Measurements from ENCODE around the gene CLCN4.

Gene CLCN4

GRCh38 chrX:10235851-10236250 lies 79.1 kb downstream of the CLCN4 start:
- TF ChIP-seq, protein P1, sequence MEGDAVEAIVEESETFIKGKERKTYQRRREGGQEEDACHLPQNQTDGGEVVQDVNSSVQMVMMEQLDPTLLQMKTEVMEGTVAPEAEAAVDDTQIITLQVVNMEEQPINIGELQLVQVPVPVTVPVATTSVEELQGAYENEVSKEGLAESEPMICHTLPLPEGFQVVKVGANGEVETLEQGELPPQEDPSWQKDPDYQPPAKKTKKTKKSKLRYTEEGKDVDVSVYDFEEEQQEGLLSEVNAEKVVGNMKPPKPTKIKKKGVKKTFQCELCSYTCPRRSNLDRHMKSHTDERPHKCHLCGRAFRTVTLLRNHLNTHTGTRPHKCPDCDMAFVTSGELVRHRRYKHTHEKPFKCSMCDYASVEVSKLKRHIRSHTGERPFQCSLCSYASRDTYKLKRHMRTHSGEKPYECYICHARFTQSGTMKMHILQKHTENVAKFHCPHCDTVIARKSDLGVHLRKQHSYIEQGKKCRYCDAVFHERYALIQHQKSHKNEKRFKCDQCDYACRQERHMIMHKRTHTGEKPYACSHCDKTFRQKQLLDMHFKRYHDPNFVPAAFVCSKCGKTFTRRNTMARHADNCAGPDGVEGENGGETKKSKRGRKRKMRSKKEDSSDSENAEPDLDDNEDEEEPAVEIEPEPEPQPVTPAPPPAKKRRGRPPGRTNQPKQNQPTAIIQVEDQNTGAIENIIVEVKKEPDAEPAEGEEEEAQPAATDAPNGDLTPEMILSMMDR (IDR thresholded peaks at IDR 0.05; ENCODE audit: insufficient read depth, low read depth, low read length, missing control alignments): no peak
- no peak for DNase-seq (ENCODE audit: low read depth)

DNA sequence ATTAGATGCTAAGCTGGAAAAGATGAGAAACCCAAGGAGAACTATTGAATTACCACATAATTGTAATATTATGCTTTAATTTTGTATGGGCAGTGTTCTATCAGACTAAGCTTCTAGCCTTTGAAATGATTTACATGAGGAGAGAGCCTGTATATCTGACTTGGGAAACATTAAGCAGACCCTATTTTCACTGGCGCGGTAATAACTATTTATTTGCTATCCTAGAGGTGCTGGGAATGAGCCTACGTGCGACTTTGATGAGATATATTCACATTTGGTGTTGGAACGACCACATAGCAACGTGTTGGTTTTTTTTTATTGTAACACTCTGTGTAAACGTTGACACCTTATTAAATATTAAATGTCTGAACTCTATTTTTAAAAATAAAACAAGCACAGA lies 80.5 kb downstream of the CLCN4 start:
- no peak for DNase-seq (ENCODE audit: low read depth)
- no peak overlapping the region for H3K4me3 ChIP-seq (ENCODE audit: low read depth, low read length)

More at GRCh38 chrX:10235851-10236250, 79.1 kb downstream of the CLCN4 start:
- no peak overlapping the region for H3K4me3 ChIP-seq (ENCODE audit: low read depth, low read length)

GRCh38 chrX:10239611-10240064 lies 82.9 kb downstream of the CLCN4 start:
- DNase-seq (ENCODE audit: low read depth): no peak
- TF ChIP-seq, protein P1 (IDR thresholded peaks at IDR 0.05; ENCODE audit: insufficient read depth, low read depth, low read length, missing control alignments): no peak

More for the DNA sequence above, 80.5 kb downstream of the CLCN4 start:
- TF ChIP-seq, protein P1 (IDR thresholded peaks at IDR 0.05; ENCODE audit: insufficient read depth, low read depth, low read length, missing control alignments): no peak

DNA sequence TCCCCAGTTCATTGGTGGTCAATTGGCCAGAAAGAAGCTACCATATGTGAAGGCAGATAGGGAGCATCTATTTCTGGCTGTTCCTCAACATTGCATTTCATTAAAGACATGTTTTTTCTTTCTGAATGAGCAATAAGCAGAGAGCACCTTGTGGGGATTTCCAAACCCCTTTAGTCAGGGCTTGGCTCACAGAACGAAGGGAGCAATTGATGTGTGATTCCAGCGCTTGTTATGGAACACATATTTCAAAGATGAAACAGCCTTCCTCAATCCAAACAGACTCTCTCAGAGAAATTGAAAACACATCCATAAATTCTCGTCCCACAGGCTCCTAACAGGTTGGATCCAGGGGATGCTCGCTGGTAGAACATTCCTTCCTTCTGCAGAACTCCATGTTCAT lies 84.1 kb downstream of the CLCN4 start:
- no peak overlapping the region for H3K4me3 ChIP-seq (ENCODE audit: low read depth, low read length)
- peak; percentile 9 for DNase-seq (ENCODE audit: low read depth)
- TF ChIP-seq, protein P1 (IDR thresholded peaks at IDR 0.05; ENCODE audit: insufficient read depth, low read depth, low read length, missing control alignments): no peak

More at GRCh38 chrX:10239611-10240064, 82.9 kb downstream of the CLCN4 start:
- H3K4me3 ChIP-seq (ENCODE audit: low read depth, low read length): no peak overlapping the region

DNA sequence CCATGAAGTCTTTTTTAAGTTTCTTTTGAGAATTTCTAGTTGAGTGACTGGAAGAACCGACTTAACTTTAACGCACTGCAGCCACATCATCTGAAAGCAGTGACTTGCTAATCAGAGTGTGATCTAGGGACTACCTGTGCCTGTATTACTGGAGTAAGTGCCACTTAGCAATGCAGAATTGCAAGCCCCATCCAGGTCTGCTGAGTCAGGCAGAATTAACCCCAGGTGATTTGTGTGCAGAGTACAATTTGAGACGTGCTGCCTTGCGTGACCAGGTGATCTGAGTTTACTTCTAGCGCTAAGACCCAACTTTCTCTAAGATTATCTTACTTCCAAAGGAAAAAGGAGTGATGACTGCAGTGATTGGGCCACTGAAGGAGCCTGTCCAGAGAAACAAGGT lies 85.3 kb downstream of the CLCN4 start:
- no peak overlapping the region for H3K4me3 ChIP-seq (ENCODE audit: low read depth, low read length)
- no peak for DNase-seq (ENCODE audit: low read depth)
- TF ChIP-seq, protein P1 (IDR thresholded peaks at IDR 0.05; ENCODE audit: insufficient read depth, low read depth, low read length, missing control alignments): no peak

DNA sequence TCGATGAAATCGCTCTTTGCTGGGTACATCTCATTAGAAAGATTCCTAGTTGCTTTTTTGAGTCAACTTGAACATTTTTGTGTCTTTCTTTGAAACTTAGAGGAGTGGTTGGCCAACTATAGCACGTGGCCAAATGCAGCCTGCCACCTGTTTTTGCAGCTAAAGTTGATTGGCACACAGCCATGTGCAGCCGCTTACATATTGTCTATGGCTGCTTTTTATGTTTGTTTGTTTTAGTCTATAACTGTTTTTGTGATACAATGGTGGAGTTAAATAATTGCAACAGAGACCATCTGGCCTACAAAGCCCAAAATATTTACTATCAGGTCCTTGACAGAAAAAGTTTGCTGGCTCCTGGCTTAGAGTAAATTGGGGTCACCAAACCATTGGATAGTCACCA lies 86.3 kb downstream of the CLCN4 start:
- DNase-seq (ENCODE audit: low read depth): no peak

More for the DNA sequence above, 86.3 kb downstream of the CLCN4 start:
- no peak overlapping the region for H3K4me3 ChIP-seq (ENCODE audit: low read depth, low read length)
- TF ChIP-seq, protein P1 (IDR thresholded peaks at IDR 0.05; ENCODE audit: insufficient read depth, low read depth, low read length, missing control alignments): no peak

All from GM12865 (cell line).